IPS-NIHi7 (cell line): ENCODE measurements around the gene ZNF581.

Source experiments
- DNase-seq: peaks from one replicate; pipeline ENCODE4 v3.0.0; 2012; ENCODE audit warnings: mixed read lengths; ENCODE audit errors: extremely low spot score

ZNF581 gene

GRCh38 chr19:55679343-55680257 is 36.2 kb downstream of the ZNF581 start:
- no peak for DNase-seq

- no peak for DNase-seq
Observed at GRCh38 chr19:55680339-55681130, 37.1 kb downstream of the ZNF581 start.

GRCh38 chr19:55681131-55682092 is 38.0 kb downstream of the ZNF581 start:
- DNase-seq: no peak

- DNase-seq: no peak
Observed at GRCh38 chr19:55683449-55684261, 40.2 kb downstream of the ZNF581 start.

- no peak for DNase-seq
Observed at GRCh38 chr19:55684946-55685681, 41.7 kb downstream of the ZNF581 start.

GRCh38 chr19:55685776-55686175 is 42.3 kb downstream of the ZNF581 start:
- DNase-seq: no peak

GRCh38 chr19:55686311-55687050 is 43.0 kb downstream of the ZNF581 start:
- no peak for DNase-seq

- no peak for DNase-seq
Observed at GRCh38 chr19:55687281-55688201, 44.1 kb downstream of the ZNF581 start.

GRCh38 chr19:55688422-55689218 is 45.2 kb downstream of the ZNF581 start:
- no peak for DNase-seq

GRCh38 chr19:55689411-55690108 is 46.1 kb downstream of the ZNF581 start:
- no peak for DNase-seq

GRCh38 chr19:55690109-55690768 is 46.8 kb downstream of the ZNF581 start:
- DNase-seq: no peak

GRCh38 chr19:55690769-55691545 is 47.5 kb downstream of the ZNF581 start:
- DNase-seq: no peak

GRCh38 chr19:55691561-55692481 is 48.4 kb downstream of the ZNF581 start:
- DNase-seq: no peak

GRCh38 chr19:55692681-55693081 is 49.2 kb downstream of the ZNF581 start:
- no peak for DNase-seq
